H9 (cell line): ENCODE results near the gene RASAL1. TPM values are rescaled to one million over a fixed set of nuclear protein-coding genes. Genes with fewer than 3 reads are reported as not detected.

Experiments used
- DNase-seq: peaks from one replicate; pipeline ENCODE4 v3.0.0-alpha.2; 2017
- H2AFZ ChIP-seq: one replicate; pipeline ENCODE4 v1.6.1; 2013; ENCODE audit warnings: mild to moderate bottlenecking, low read length, control low read depth, moderate library complexity
- H2AK5ac ChIP-seq: 2 replicates; pipeline ENCODE4 v1.6.1; 2013; ENCODE audit warnings: low read length, control low read depth, mixed read lengths; ENCODE audit not compliant: insufficient read length
- H2BK120ac ChIP-seq: one replicate; pipeline ENCODE4 v1.6.1; 2013; ENCODE audit warnings: low read depth, mild to moderate bottlenecking, low read length, control low read depth, inconsistent platforms; ENCODE audit not compliant: poor library complexity, severe bottlenecking
- H2BK12ac ChIP-seq: 2 replicates; pipeline ENCODE4 v1.6.1; 2013; ENCODE audit warnings: low read length, control low read depth, mixed read lengths, low read depth; ENCODE audit not compliant: insufficient read length
- H2BK15ac ChIP-seq: 2 replicates; pipeline ENCODE4 v1.6.1; 2013; ENCODE audit warnings: low read depth, low read length, control low read depth
- H2BK20ac ChIP-seq: one replicate; pipeline ENCODE4 v1.6.1; 2013; ENCODE audit warnings: low read depth, mild to moderate bottlenecking, low read length, control low read depth, inconsistent platforms; ENCODE audit not compliant: poor library complexity, severe bottlenecking
- H2BK5ac ChIP-seq: 2 replicates; pipeline ENCODE4 v1.6.1; 2013; ENCODE audit warnings: low read length, control low read depth, mixed read lengths; ENCODE audit not compliant: insufficient read length
- H3K14ac ChIP-seq: 2 replicates; pipeline ENCODE4 v1.6.1; 2013; ENCODE audit warnings: low read length, control low read depth; ENCODE audit not compliant: insufficient read depth
- H3K18ac ChIP-seq: 2 replicates; pipeline ENCODE4 v1.6.1; 2013; ENCODE audit warnings: low read depth, mild to moderate bottlenecking, mixed read lengths, low read length, control low read depth; ENCODE audit not compliant: insufficient read length
- H3K23ac ChIP-seq: 2 replicates; pipeline ENCODE4 v1.6.1; 2013; ENCODE audit warnings: low read length, control low read depth, mixed read lengths, low read depth; ENCODE audit not compliant: insufficient read length
- H3K23me2 ChIP-seq: 2 replicates; pipeline ENCODE4 v1.6.1; 2013; ENCODE audit warnings: low read depth, mild to moderate bottlenecking, mixed read lengths, low read length, control low read depth; ENCODE audit not compliant: insufficient read length, poor library complexity, severe bottlenecking
- H3K27ac ChIP-seq: 2 replicates; pipeline ENCODE4 v1.5.1; 2013; ENCODE audit warnings: low read length, control low read depth, mixed read lengths, low read depth; ENCODE audit not compliant: insufficient read length
- H3K27me3 ChIP-seq: 2 replicates; pipeline ENCODE4 v1.6.1; 2013; ENCODE audit warnings: low read length, control low read depth, inconsistent platforms; ENCODE audit not compliant: insufficient read depth
- H3K4ac ChIP-seq: 2 replicates; pipeline ENCODE4 v1.6.1; 2013; ENCODE audit warnings: low read depth, mild to moderate bottlenecking, control low read depth, inconsistent platforms, low read length, moderate library complexity
- H3K4me1 ChIP-seq: 2 replicates; pipeline ENCODE4 v1.6.1; 2013; ENCODE audit warnings: low read length, control low read depth, inconsistent platforms; ENCODE audit not compliant: insufficient read depth
- H3K4me2 ChIP-seq: 2 replicates; pipeline ENCODE4 v1.6.1; 2013; ENCODE audit warnings: low read length, control low read depth, mixed read lengths; ENCODE audit not compliant: insufficient read length, insufficient read depth
- H3K56ac ChIP-seq: 2 replicates; pipeline ENCODE4 v1.6.1; 2013; ENCODE audit warnings: low read depth, mild to moderate bottlenecking, mixed read lengths, low read length, control low read depth; ENCODE audit not compliant: insufficient read length
- H3K79me1 ChIP-seq: 2 replicates; pipeline ENCODE4 v1.6.1; 2013; ENCODE audit warnings: low read depth, mild to moderate bottlenecking, moderate library complexity, low read length, control low read depth, inconsistent platforms; ENCODE audit not compliant: insufficient read depth, poor library complexity, severe bottlenecking
- H3K79me2 ChIP-seq: 2 replicates; pipeline ENCODE4 v1.6.1; 2013; ENCODE audit warnings: low read length, control low read depth, inconsistent platforms; ENCODE audit not compliant: insufficient read depth
- H3K9ac ChIP-seq: 2 replicates; pipeline ENCODE4 v1.6.1; 2013; ENCODE audit warnings: low read length, control low read depth, mixed read lengths; ENCODE audit not compliant: insufficient read length; ENCODE audit errors: extremely low read depth
- H3K9me3 ChIP-seq: one replicate; pipeline ENCODE4 v1.6.1; 2013; ENCODE audit warnings: low read depth, low read length, inconsistent platforms; ENCODE audit not compliant: control insufficient read depth
- H3T11ph ChIP-seq: one replicate; pipeline ENCODE4 v1.6.1; 2013; ENCODE audit warnings: mild to moderate bottlenecking, low read length, control low read depth, inconsistent platforms
- H4K20me1 ChIP-seq: one replicate; pipeline ENCODE4 v1.6.1; 2013; ENCODE audit not compliant: control insufficient read depth, insufficient read length, insufficient read depth
- H4K5ac ChIP-seq: 2 replicates; pipeline ENCODE4 v1.6.1; 2013; ENCODE audit warnings: low read depth, mild to moderate bottlenecking, mixed read lengths, low read length, control low read depth; ENCODE audit not compliant: insufficient read length
- H4K8ac ChIP-seq: replicated peaks from 2 replicates; pipeline ENCODE4 v1.6.1; 2013; ENCODE audit warnings: low read length, control low read depth, mixed read lengths, low read depth; ENCODE audit not compliant: insufficient read length
- H4K91ac ChIP-seq: 2 replicates; pipeline ENCODE4 v1.6.1; 2013; ENCODE audit warnings: low read depth, mild to moderate bottlenecking, moderate library complexity, mixed read lengths, low read length, control low read depth; ENCODE audit not compliant: insufficient read length
- H3K27ac Mint-ChIP-seq, 3 experiments: 2 replicates in 2 of 3; 3 replicates in 1 of 3; pipeline ENCODE4 v1.8.0; 2020 to 2021; ENCODE audit warnings: mixed read lengths in 3 of 3, mild to moderate bottlenecking in 1 of 3, moderate library complexity in 1 of 3
- H3K27me3 Mint-ChIP-seq: 2 replicates; pipeline ENCODE4 v1.8.0; 2021; ENCODE audit warnings: low read depth, mild to moderate bottlenecking, moderate library complexity, mixed read lengths
- H3K36me3 Mint-ChIP-seq, 3 experiments: 2 replicates in 2 of 3; 3 replicates in 1 of 3; pipeline ENCODE4 v1.8.0; 2020 to 2021; ENCODE audit warnings: low read depth in 3 of 3, mixed read lengths in 3 of 3; ENCODE audit not compliant: insufficient read depth in 1 of 3
- H3K4me1 Mint-ChIP-seq, 2 experiments: 2 replicates each; pipeline ENCODE4 v1.8.0; 2020; ENCODE audit warnings: mixed read lengths in 2 of 2
- H3K4me3 Mint-ChIP-seq, 2 experiments: 2 replicates in 1 of 2; 3 replicates in 1 of 2; pipeline ENCODE4 v1.8.0; 2020 to 2021; ENCODE audit warnings: mild to moderate bottlenecking in 2 of 2, mixed read lengths in 2 of 2, moderate library complexity in 1 of 2
- H3K9me3 Mint-ChIP-seq, 2 experiments: 2 replicates in 1 of 2; 3 replicates in 1 of 2; pipeline ENCODE4 v1.8.0; 2020; ENCODE audit warnings: mild to moderate bottlenecking in 2 of 2, mixed read lengths in 2 of 2, moderate library complexity in 1 of 2
- CTCF ChIP-seq: fragments of 200-600 bp; sonication (generic); conservative IDR thresholded peaks from 3 replicates; pipeline ENCODE4 v1.8.0; 2021; ENCODE audit warnings: antibody characterized with exemption, mild to moderate bottlenecking
- WGBS: extraction: QIAGEN DNeasy Blood & Tissue Kit; methylation state at CpG from one replicate; pipeline ENCODE4 v1.1.7; 2013; ENCODE audit warnings: missing lambda C conversion rate, low lambda C conversion rate, mixed read lengths; ENCODE audit not compliant: insufficient read length; ENCODE audit errors: extremely low coverage; 5-methylcytosine and 5-hydroxymethylcytosine counted together
- total RNA-seq: library from RNA; stranded (reverse); gene quantifications from 2 replicates; pipeline ENCODE4 v1.2.1, GENCODE V29; 2021

RASAL1 gene
- total RNA-seq, 1 experiment from 2014 or later = 2.3 TPM

DNA sequence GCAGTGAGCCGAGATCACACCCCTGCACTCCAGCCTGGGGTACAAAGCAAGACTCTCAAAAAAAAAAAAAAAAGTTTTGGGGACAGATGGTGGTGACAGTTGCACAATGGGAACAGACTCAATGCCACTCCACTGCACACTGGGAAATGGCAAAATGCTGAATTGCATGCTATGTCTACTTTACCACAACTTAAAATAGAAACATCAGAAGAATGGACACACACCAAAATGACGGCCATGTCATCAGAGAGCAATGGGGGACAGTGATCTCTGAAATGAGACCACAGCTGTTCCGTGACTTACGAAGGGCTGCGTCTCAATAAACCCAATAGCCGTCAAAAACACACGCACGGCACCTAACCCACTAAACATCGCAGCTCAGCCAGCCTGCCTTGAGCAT, 36.0 kb upstream of the RASAL1 start:
- H3K36me3 Mint-ChIP-seq = peaks cover 48 to 79% (median 75%) of the 10 kb centered on the region in 3 experiments; a peak in 6 of 7 replicates

More for the DNA sequence above, 36.0 kb upstream of the RASAL1 start:
- Histone ChIP-seq H3K9ac (no peak overlapping the region), H2BK5ac (no peak overlapping the region), H4K5ac (no peak overlapping the region), H3T11ph (no peak overlapping the region), H2BK120ac (no peak overlapping the region), H3K4me2 (no peak overlapping the region), H2AFZ (no peak overlapping the region), H3K4me1 (no peaks in the 10 kb centered on the region), H3K27ac (no peak overlapping the region), H3K18ac (no peak overlapping the region), H3K79me1 (no peaks in the 10 kb centered on the region), H3K9me3 (no peaks in the 10 kb centered on the region), H2BK12ac (no peak overlapping the region), H2AK5ac (no peak overlapping the region), H3K14ac (no peak overlapping the region), H2BK20ac (no peak overlapping the region), H3K79me2 (no peaks in the 10 kb centered on the region), H4K91ac (no peak overlapping the region), H4K8ac (no peak overlapping the region), H3K56ac (no peak overlapping the region), H3K4ac (no peak overlapping the region), H4K20me1 (no peaks in the 10 kb centered on the region), H2BK15ac (no peak overlapping the region), H3K27me3 (no peaks in the 10 kb centered on the region), H3K23ac (no peak overlapping the region), H3K23me2 (no peaks in the 10 kb centered on the region)
- Mint-ChIP-seq H3K4me3 (no peak overlapping the region), H3K27ac (no peak overlapping the region), H3K27me3 (no peaks in the 10 kb centered on the region), H3K4me1 (no peaks in the 10 kb centered on the region), H3K9me3 (no peaks in the 10 kb centered on the region)
- WGBS = no CpG with 5 or more reads among the region's 9 CpGs
- no peak for DNase-seq
- no peak for TF ChIP-seq CTCF
